Type B pancreatic cell (in vitro differentiated cells): ENCODE results near the gene LHX4. TPM values are rescaled to one million over a fixed set of nuclear protein-coding genes. Genes with fewer than 3 reads are reported as not detected.

Experiments used
- DNase-seq: peaks from one replicate; pipeline ENCODE4 v3.0.0; 2021; ENCODE audit warnings: mixed read lengths; ENCODE audit not compliant: unreplicated experiment; ENCODE audit errors: extremely low spot score
- H3K27ac Mint-ChIP-seq: 2 replicates; pipeline ENCODE4 v1.8.0; 2021; ENCODE audit warnings: mild to moderate bottlenecking, mixed read lengths
- H3K27me3 Mint-ChIP-seq: 2 replicates; pipeline ENCODE4 v1.8.0; 2021; ENCODE audit warnings: mixed read lengths
- H3K36me3 Mint-ChIP-seq: 2 replicates; pipeline ENCODE4 v1.8.0; 2021; ENCODE audit warnings: mixed read lengths
- H3K4me1 Mint-ChIP-seq: one replicate; pipeline ENCODE4 v1.8.0; 2021; ENCODE audit warnings: mixed read lengths; ENCODE audit not compliant: unreplicated experiment
- H3K4me3 Mint-ChIP-seq: 2 replicates; pipeline ENCODE4 v1.8.0; 2021; ENCODE audit warnings: mild to moderate bottlenecking, mixed read lengths
- H3K9me3 Mint-ChIP-seq: 2 replicates; pipeline ENCODE4 v1.8.0; 2021; ENCODE audit warnings: mixed read lengths
- CTCF ChIP-seq: fragments of 200-600 bp; sonication (generic); conservative IDR thresholded peaks from 2 replicates; pipeline ENCODE4 v1.5.0; 2021; ENCODE audit warnings: antibody characterized with exemption, mild to moderate bottlenecking
- total RNA-seq: library from RNA; stranded (reverse); gene quantifications from 2 replicates; pipeline ENCODE4 v1.2.1, GENCODE V29; 2021; ENCODE audit warnings: low replicate concordance

LHX4 gene
- total RNA-seq, 1 donor from 2014 or later = 0.22 TPM

- TF ChIP-seq CTCF = no peak
- Mint-ChIP-seq H3K4me3 (no peak overlapping the region), H3K4me1 (peaks cover 5% of the 10 kb centered on the region), H3K27ac (no peak overlapping the region), H3K36me3 (peaks cover 17% of the 10 kb centered on the region), H3K27me3 (no peaks in the 10 kb centered on the region), H3K9me3 (no peaks in the 10 kb centered on the region)
- no peak for DNase-seq
Observed at GRCh38 chr1:180188684-180189175, 41.3 kb upstream of the LHX4 start.

GRCh38 chr1:180190091-180190490 lies 40.0 kb upstream of the LHX4 start:
- no peak for TF ChIP-seq CTCF

GRCh38 chr1:180192172-180192571 lies 37.9 kb upstream of the LHX4 start:
- Mint-ChIP-seq H3K27ac (no peak overlapping the region), H3K4me1 (peaks cover 5% of the 10 kb centered on the region), H3K4me3 (no peak overlapping the region), H3K9me3 (no peaks in the 10 kb centered on the region), H3K27me3 (no peaks in the 10 kb centered on the region), H3K36me3 (peaks cover 17% of the 10 kb centered on the region)
- no peak for TF ChIP-seq CTCF
- no peak for DNase-seq

More at GRCh38 chr1:180190091-180190490, 40.0 kb upstream of the LHX4 start:
- H3K4me3 Mint-ChIP-seq = no peak overlapping the region
- no peaks in the 10 kb centered on the region for H3K9me3 Mint-ChIP-seq
- no peaks in the 10 kb centered on the region for H3K27me3 Mint-ChIP-seq
- no peak overlapping the region for H3K27ac Mint-ChIP-seq
- H3K36me3 Mint-ChIP-seq = peaks cover 12% of the 10 kb centered on the region
- peaks cover 5% of the 10 kb centered on the region for H3K4me1 Mint-ChIP-seq
- no peak for DNase-seq

GRCh38 chr1:180193141-180194047 lies 36.7 kb upstream of the LHX4 start:
- no peak overlapping the region for H3K27ac Mint-ChIP-seq
- TF ChIP-seq CTCF = no peak

GRCh38 chr1:180194048-180194425 lies 36.0 kb upstream of the LHX4 start:
- Mint-ChIP-seq H3K36me3 (peaks cover 17% of the 10 kb centered on the region), H3K27me3 (no peaks in the 10 kb centered on the region), H3K9me3 (no peaks in the 10 kb centered on the region), H3K4me1 (peaks cover 5% of the 10 kb centered on the region), H3K27ac (no peak overlapping the region), H3K4me3 (no peak overlapping the region)
- DNase-seq = no peak
- TF ChIP-seq CTCF = no peak

More at GRCh38 chr1:180193141-180194047, 36.7 kb upstream of the LHX4 start:
- no peaks in the 10 kb centered on the region for H3K9me3 Mint-ChIP-seq
- peaks cover 5% of the 10 kb centered on the region for H3K4me1 Mint-ChIP-seq
- H3K4me3 Mint-ChIP-seq = no peak overlapping the region
- no peak for DNase-seq
- H3K36me3 Mint-ChIP-seq = peaks cover 17% of the 10 kb centered on the region
- H3K27me3 Mint-ChIP-seq = no peaks in the 10 kb centered on the region
